HG03442 (cell line): Measurements from ENCODE around the gene GOLGB1.
"Not testable (repeated sequence)": the region's sequence is repeated elsewhere in the genome, so short reads cannot be mapped to it uniquely, and the experiment has no call there.

Source experiments
- ATAC-seq: cut with Tn5 transposase; IDR thresholded peaks from one replicate; pipeline ENCODE4 v1.9.1; 2021; ENCODE audit warnings: mild to moderate bottlenecking, moderate library complexity; ENCODE audit not compliant: unreplicated experiment

Gene GOLGB1

GRCh38 chr3:121749276-121750086 lies at the start of gene GOLGB1:
GOLGB1 (minus strand) TSS chr3:121749741; CDS start chr3:121730971, 18,770 bp downstream.
- peak; percentile 96 for ATAC-seq

- no peak for ATAC-seq
These were observed 47.4 kb upstream of the GOLGB1 start for GRCh38 chr3:121796970-121797369.

GRCh38 chr3:121794264-121794983 lies 44.9 kb upstream of the GOLGB1 start:
- no peak for ATAC-seq

DNA sequence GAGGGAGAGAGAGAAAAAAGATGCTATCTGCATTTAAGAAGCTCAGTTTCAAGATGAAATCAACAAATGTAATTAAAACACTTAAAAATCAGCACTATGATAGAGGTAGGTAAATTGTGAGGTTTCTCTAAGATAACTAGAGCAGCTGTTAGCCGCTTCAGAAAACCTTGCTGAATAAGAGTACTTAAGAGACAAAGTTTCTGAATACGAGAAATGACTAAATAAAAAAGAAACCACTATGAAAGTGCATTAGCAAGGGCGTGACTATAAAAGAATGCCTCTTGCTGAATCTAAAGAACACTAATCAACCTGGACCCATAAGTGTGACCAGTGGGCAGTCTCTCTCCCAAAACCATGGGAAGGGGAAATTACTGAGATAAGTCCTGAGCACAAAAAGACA lies 43.5 kb upstream of the GOLGB1 start:
- peak; percentile 59 for ATAC-seq

- no peak for ATAC-seq
These were observed 36.9 kb upstream of the GOLGB1 start for GRCh38 chr3:121786485-121786884.

GRCh38 chr3:121782784-121783183 lies 33.2 kb upstream of the GOLGB1 start:
- not testable (repeated sequence) for ATAC-seq

GRCh38 chr3:121781611-121782010 lies 32.1 kb upstream of the GOLGB1 start:
- no peak for ATAC-seq

DNA sequence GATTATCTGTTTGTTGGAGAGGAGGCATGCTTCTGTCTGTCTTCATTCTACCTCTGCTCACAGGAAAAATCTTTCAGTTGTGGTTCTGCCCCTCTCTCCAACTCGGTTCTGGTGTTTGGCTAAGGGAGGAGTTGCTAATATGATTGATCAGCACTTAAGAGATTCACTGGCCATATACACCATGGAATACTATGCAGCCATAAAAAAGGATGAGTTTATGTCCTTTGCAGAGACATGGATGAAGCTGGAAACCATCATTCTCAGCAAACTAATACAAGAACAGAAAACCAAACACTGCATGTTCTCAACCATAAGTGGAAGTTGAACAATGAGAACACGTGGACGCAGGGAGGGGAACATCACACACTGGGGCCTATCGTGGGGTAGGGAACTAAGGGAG lies 25.6 kb upstream of the GOLGB1 start:
- ATAC-seq: not testable (repeated sequence)

- ATAC-seq: no peak
These were observed 19.7 kb upstream of the GOLGB1 start for GRCh38 chr3:121769246-121769645.

DNA sequence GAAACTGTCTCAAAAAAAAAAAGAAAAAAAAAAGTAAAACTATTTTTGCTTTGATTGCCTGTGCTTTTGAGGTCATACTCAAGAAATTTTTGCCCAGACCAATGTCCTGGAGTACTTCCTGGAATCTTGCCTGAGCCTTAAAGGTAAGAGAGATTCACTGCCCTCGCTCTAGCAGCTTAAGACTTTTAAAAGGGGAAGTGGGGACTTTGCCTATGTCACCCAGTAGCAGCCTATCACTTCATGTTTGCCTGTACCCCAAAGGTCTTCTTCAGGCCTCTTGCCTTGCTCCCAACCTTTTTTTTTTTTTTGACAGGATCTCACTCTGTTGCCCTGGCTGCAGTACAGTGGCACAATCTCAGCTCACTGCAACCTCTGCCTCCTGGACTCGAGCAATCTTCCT lies 18.9 kb upstream of the GOLGB1 start:
- ATAC-seq: no peak

DNA sequence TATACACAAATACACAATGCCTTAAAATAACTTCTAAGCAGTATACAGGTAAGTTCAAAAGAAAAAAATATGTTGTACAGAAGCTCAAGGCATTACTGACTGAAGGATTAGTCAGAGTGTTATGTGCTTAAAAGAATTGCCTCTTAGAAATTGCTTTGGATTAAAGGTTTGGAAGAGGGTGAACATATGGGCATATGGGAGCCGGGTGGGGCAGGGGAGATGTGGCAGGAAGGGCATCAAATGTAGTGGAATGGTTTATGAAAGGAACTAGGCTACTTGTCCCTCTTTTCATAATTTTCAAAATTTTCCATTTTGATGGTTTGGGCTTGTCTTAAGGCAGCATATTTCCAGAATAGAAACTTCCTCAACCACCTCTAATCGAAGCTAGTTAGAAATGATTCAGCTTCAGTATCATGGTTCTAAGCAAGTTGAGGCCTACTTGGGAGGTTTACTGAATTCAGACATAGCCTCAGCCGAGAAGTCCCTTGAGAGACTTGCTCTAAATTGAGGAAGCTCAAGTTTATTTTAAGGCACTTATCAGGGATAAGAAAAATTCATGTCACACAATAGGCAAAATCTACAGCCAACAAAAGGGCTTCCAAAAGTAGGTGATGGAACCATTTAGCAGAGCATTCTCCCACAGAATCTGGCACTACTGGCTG lies 10.1 kb upstream of the GOLGB1 start:
- ATAC-seq: no peak

- no peak for ATAC-seq
These were observed 9.3 kb upstream of the GOLGB1 start for GRCh38 chr3:121758727-121759450.

DNA sequence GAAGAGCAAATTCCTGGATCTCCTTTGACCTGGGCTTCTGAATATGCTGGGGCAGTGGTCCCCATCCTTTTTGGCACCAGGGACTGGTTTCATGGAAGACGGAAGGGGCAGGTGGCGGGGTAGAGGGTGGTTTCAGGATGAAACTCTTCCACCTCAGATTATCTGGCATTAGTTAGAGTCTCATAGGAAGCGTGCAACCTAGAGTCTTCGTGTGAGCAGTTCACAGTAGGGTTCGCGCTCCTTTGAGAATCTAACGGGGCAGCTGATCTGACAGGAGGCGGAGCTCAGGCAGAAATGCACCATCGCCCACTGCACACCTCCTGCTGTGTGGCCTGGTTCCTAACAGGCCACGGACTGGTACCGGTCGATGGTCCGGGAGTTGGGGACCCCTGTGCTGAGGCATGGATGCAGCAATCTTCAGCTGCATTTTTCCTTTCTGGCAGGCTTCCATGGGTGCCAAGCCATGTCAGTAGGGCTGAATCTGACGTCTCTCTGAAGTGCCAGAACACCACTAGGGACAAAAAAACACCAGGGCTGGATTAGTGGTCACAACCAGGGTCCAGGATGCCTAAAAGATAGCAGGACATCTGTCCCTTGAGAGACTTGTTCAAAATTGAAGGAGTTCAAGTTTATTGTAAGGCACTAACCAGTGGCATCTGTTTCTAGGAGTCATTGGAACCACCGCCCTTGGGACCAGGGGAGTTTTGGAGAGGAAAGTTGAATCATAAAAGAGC lies 8.4 kb upstream of the GOLGB1 start:
- no peak for ATAC-seq

DNA sequence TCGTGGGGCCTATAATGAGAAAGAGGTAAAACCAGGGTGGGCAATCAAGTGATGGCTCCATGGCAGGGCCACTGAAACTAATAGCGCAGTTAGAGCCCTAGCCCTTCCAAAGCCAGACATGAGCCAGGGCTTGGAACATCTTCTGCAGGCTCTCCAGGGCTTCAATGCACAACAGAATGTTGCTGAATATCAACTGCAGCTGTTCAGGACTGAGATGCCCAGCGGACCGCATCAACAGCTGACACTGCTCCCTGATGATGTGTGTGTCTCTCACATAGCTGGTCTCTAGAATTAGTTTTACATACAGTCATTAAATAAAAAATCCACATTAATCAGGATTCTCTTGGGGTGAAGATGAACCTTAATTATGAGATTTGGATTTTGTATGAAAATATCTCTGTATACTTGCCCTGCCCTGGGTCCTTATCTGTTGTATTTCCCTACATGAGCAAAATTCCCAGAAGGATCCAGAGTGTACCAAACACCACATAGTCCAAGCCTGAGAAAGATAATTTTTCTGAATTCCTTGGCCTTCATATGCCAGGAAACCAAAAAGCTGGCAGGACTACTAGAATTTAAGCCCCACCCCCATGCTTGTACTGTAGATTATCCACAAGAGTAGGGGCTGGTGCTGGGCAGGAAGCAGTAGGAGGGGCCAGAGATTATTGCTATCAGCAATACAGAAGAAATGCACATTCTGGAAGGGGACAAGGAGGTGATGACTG lies 7.7 kb upstream of the GOLGB1 start:
- no peak for ATAC-seq

- ATAC-seq: no peak
These were observed 3.2 kb upstream of the GOLGB1 start for GRCh38 chr3:121752772-121753171.

GRCh38 chr3:121752261-121752660 lies 2.7 kb upstream of the GOLGB1 start:
- ATAC-seq: no peak

DNA sequence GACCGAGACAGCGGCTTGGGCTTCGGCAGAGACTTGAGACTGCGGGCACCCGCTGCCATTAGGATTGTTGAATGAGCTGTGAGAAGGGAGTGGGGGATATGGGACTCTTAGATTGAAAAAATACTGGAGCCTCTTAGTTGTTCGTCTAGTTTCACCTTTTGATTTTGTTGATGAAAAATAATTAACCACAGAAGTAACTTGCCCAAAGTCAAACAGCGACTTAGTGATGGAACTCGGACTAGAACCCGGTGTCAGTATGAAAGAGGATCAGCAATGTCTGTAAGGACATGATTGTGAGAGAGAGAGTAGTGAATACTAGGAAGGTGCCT lies 510 bp upstream of the GOLGB1 start:
- no peak for ATAC-seq

DNA sequence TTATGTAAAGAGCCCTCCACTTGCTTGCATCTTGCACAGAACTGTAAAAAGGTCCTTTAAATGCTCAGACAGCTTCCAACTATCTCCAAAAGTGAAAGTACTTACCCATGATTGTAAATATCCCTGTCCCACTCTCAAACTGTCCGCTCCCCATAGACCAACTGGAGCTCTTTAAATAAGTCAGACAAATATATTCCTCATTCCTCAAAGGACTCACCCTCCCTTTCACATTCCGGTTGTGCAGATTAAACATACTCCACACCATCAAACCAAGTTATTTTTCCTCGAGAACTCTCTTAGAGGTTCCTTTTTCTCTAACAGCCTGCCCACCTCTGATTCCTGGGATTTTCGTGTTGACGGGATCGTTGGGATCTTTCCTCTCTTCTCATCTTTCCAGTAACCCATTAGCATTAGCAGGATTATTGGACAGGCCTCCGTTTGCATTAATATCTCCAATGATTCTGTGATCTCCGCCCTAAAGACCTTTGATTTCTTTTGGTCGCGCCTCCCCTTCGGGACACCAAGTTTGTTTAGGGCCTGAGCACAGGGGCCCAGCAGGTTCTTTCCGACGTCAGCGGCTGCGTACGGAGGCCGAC lies 763 bp downstream of the GOLGB1 start:
- ATAC-seq: no peak

GRCh38 chr3:121747976-121748375 lies 1.6 kb downstream of the GOLGB1 start:
- ATAC-seq: no peak
